Measurements from ENCODE around the gene OR5H15. TPM values are rescaled to one million over a fixed set of nuclear protein-coding genes. Genes with fewer than 3 reads are reported as not detected.
"Not testable (repeated sequence)": the region's sequence is repeated elsewhere in the genome, so short reads cannot be mapped to it uniquely, and the experiment has no call there.

Gene OR5H15
- total RNA-seq = not detected

- H3K9me3 ChIP-seq = no peaks in the 10 kb centered on the region
- intact Hi-C loops (cut with DNase I) = no loop called here
- no peaks in the 10 kb centered on the region for H3K4me1 ChIP-seq
- no peak within 1 kb of the TSS for H3K27ac ChIP-seq
- WGBS, 2 donors = 91 to 93% methylated on average over 3 of the region's 3 CpGs
- H3K36me3 ChIP-seq = no peaks in the 10 kb centered on the region
- H3K4me3 ChIP-seq = no peak within 1 kb of the TSS
- no peak for TF ChIP-seq POLR2A (IDR thresholded peaks at IDR 0.05)
- no peak for TF ChIP-seq CTCF (IDR thresholded peaks at IDR 0.05)
- no peak for DNase-seq
- H3K27me3 ChIP-seq = no peaks in the 10 kb centered on the region
Observed at GRCh38 chr3:98166396-98166795, at the start of gene OR5H15. Gene OR5H15 (plus strand): TSS chr3:98166696. CDS start chr3:98168700, 2,004 bp downstream.

- H3K27ac ChIP-seq = no peak within 1 kb of the TSS
- TF ChIP-seq CTCF (IDR thresholded peaks at IDR 0.05) = no peak
- no peak for TF ChIP-seq POLR2A (IDR thresholded peaks at IDR 0.05)
- H3K4me3 ChIP-seq = no peak within 1 kb of the TSS
- no peaks in the 10 kb centered on the region for H3K27me3 ChIP-seq
- intact Hi-C loops (cut with DNase I) = no loop called here
- H3K9me3 ChIP-seq = no peaks in the 10 kb centered on the region
- no peaks in the 10 kb centered on the region for H3K4me1 ChIP-seq
- 50 to 67% methylated on average over 1 of the region's 1 CpG for WGBS, 2 donors
- H3K36me3 ChIP-seq = no peaks in the 10 kb centered on the region
- no peak for DNase-seq
Observed at GRCh38 chr3:98130421-98130820, 36.1 kb upstream of the OR5H15 start, which contains the start of gene OR5H1. Gene OR5H1 (plus strand): TSS chr3:98130721. CDS start chr3:98132698, 1,977 bp downstream.

DNA sequence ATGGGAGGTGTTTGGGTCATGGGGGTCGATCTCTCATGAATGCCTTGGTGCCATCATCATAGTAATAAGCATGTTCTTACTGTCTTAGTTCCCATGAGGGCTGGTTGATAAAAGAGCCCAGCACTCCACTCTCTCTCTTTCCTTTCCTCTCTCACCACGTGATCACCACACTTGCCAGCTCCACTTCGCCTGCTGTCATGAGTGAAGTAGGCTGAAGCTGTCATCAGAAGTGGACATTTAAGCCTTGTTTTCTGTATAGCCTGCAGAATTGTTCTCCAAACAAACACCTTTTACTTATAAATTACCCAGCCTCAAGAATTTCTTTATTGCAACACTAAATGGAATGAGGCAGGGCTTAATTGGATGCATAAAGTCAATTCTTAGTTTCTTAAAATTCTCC lies 29.9 kb upstream of the OR5H15 start:
- Histone ChIP-seq H3K27me3 (no peaks in the 10 kb centered on the region), H3K36me3 (no peaks in the 10 kb centered on the region), H3K4me1 (no peaks in the 10 kb centered on the region), H3K4me3 (no peak overlapping the region), H3K9me3 (no peaks in the 10 kb centered on the region), H3K27ac (no peak overlapping the region)
- 35 to 59% methylated on average over 3 of the region's 3 CpGs for WGBS, 2 donors
- TF ChIP-seq POLR2A (IDR thresholded peaks at IDR 0.05) = no peak
- TF ChIP-seq CTCF (IDR thresholded peaks at IDR 0.05) = no peak
- intact Hi-C loops (cut with DNase I) = no loop called here
- DNase-seq = no peak

DNA sequence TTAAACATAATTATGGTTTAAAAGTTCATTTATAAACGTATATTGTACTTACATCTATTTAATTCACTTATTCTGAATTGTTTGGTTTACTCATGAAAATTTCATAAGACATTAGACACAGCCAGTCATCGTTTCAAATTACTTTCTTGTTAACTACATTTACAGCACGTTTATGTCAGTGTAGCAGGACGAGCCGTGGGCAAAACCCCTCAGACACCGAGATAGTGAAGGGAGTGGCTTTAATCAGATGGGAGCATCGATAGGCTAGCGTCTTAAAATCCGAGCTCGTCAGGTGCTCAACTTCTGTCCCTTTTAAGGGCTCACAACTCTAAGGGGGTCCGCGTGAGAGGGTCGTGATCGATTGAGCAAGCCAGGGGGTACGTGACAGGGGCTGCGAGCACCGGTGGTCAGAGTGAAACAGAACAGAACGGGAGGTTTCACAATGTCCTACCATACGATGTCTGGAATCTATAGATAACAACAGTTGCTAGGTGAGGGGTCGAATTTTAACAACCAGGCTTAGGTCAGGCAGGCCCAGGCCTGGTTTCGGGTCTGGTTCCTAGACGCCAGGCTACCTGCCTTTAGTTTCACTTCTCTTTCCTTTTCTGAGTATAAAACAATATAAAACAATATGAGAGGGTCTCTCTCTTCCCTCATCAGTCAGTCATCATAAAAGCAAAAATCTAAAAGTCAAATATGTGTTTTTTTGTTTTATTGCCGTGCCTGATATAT lies 28.5 kb upstream of the OR5H15 start:
- 76% methylated on average over 15 to 22 of the region's 23 CpGs for WGBS, 2 donors
- H3K36me3 ChIP-seq; H3K9me3 ChIP-seq; H3K27me3 ChIP-seq; H3K27ac ChIP-seq; H3K4me3 ChIP-seq; intact Hi-C loops (cut with DNase I); DNase-seq; H3K4me1 ChIP-seq: not testable (repeated sequence)

GRCh38 chr3:98140531-98140930 lies 26.0 kb upstream of the OR5H15 start:
- Histone ChIP-seq H3K9me3 (no peaks in the 10 kb centered on the region), H3K27ac (no peak overlapping the region), H3K36me3 (no peaks in the 10 kb centered on the region), H3K27me3 (no peaks in the 10 kb centered on the region), H3K4me1 (no peaks in the 10 kb centered on the region), H3K4me3 (no peak overlapping the region)
- no peak for DNase-seq
- intact Hi-C loops (cut with DNase I) = no loop called here
- no peak for TF ChIP-seq CTCF (IDR thresholded peaks at IDR 0.05)
- no peak for TF ChIP-seq POLR2A (IDR thresholded peaks at IDR 0.05)

DNA sequence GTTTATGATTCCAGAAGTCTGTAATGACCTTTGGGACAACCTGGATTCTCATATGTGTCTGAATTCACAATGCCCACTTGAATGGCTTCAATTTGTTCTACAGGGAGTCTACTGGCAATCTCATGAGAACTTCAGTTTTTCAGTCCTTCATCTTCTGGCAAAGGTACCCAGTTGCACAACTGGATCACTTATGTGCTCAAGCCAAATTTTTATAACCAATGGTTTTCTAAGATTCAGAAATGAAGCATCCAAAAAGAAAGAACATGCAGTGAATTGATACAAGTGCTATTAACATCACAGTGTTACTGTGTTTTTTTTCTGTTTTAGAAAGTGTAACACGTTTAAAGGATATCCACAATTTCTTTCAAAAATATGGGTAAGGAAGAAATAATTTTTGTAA lies 19.3 kb upstream of the OR5H15 start, which contains the start of gene OR5H14:
Gene OR5H14, plus strand, starts transcription at position 301 of the 400 bp plus-strand sequence. CDS start 1,907 bp downstream, outside the sequence.
- no peaks in the 10 kb centered on the region for H3K36me3 ChIP-seq
- H3K9me3 ChIP-seq = no peaks in the 10 kb centered on the region
- TF ChIP-seq CTCF (IDR thresholded peaks at IDR 0.05) (no peak), POLR2A (IDR thresholded peaks at IDR 0.05) (no peak)
- intact Hi-C loops (cut with DNase I) = no loop called here
- H3K27me3 ChIP-seq = no peaks in the 10 kb centered on the region
- H3K4me3 ChIP-seq = no peak within 1 kb of the TSS
- 73 to 74% methylated on average over 1 of the region's 1 CpG for WGBS, 2 donors
- H3K4me1 ChIP-seq = no peaks in the 10 kb centered on the region
- no peak for DNase-seq
- H3K27ac ChIP-seq = no peak within 1 kb of the TSS

All from esophagus squamous epithelium (tissue), 5 donors.